ENCODE measurements around the gene COMMD3. TPM values are rescaled to one million over a fixed set of nuclear protein-coding genes. Genes with fewer than 3 reads are reported as not detected.

Gene COMMD3
- total RNA-seq, 1 experiment from 2014 or later = 43.5 TPM

DNA sequence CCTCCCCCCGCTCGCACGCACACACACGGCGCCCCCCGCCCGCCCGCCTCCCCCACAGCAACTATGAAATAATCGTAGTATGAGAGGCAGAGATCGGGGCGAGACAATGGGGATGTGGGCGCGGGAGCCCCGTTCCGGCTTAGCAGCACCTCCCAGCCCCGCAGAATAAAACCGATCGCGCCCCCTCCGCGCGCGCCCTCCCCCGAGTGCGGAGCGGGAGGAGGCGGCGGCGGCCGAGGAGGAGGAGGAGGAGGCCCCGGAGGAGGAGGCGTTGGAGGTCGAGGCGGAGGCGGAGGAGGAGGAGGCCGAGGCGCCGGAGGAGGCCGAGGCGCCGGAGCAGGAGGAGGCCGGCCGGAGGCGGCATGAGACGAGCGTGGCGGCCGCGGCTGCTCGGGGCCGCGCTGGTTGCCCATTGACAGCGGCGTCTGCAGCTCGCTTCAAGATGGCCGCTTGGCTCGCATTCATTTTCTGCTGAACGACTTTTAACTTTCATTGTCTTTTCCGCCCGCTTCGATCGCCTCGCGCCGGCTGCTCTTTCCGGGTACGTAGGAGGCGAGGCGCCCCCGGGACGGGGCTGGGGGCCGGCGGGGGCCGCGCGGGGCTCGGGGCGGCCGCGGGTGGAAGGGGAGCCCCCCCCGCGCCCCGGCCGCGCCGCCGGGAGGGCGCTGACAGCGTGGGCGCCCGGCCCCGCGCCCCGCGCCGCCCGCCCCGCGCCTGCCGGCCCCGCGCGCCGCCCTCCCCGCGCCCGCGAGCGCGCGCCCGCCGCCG lies 5.2 kb downstream of the COMMD3 start:
- H3F3A ChIP-seq (ENCODE audit: insufficient read depth, low read depth) = peaks cover 11% of the 10 kb centered on the region
- no peak overlapping the region for H3K27ac ChIP-seq
- peak; percentile 35 to 65 for DNase-seq
- intact Hi-C loops (cut with micrococcal nuclease; ENCODE audit: unreplicated experiment) = loop anchor here (2.0 to 10.0 kb wide), 5 partner anchors 107 to 743 kb away; partner anchors contain the start of gene PIP4K2A
- H3K9me3 ChIP-seq (ENCODE audit: insufficient read depth, low read depth) = no peaks in the 10 kb centered on the region
- POLR2A ChIA-PET (ENCODE audit: unreplicated experiment) = no interaction called here
- peak overlapping the region; percentile 57 for H3K4me2 ChIP-seq
- H3K4me3 ChIP-seq = peak overlapping the region; percentile 74
- peaks cover 9% of the 10 kb centered on the region for H4K20me1 ChIP-seq (ENCODE audit: insufficient read depth)
- peaks cover 16% of the 10 kb centered on the region for H3K27me3 ChIP-seq (ENCODE audit: insufficient read depth, low read depth)
- H2AFZ ChIP-seq = peak overlapping the region; percentile 79
- H3K9me2 ChIP-seq (ENCODE audit: insufficient read depth) = no peaks in the 10 kb centered on the region
- no TSS peak for BruUV-seq (replicated peaks)
- H3K79me2 ChIP-seq (ENCODE audit: low read depth) = peaks cover 45% of the 10 kb centered on the region
- H3K36me3 ChIP-seq (ENCODE audit: low read depth) = no peaks in the 10 kb centered on the region
- TF ChIP-seq, protein P1, sequence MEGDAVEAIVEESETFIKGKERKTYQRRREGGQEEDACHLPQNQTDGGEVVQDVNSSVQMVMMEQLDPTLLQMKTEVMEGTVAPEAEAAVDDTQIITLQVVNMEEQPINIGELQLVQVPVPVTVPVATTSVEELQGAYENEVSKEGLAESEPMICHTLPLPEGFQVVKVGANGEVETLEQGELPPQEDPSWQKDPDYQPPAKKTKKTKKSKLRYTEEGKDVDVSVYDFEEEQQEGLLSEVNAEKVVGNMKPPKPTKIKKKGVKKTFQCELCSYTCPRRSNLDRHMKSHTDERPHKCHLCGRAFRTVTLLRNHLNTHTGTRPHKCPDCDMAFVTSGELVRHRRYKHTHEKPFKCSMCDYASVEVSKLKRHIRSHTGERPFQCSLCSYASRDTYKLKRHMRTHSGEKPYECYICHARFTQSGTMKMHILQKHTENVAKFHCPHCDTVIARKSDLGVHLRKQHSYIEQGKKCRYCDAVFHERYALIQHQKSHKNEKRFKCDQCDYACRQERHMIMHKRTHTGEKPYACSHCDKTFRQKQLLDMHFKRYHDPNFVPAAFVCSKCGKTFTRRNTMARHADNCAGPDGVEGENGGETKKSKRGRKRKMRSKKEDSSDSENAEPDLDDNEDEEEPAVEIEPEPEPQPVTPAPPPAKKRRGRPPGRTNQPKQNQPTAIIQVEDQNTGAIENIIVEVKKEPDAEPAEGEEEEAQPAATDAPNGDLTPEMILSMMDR (conservative IDR thresholded peaks at IDR 0.05) = no peak
- peak; percentile 83; the same call in 1 of the 2 replicates for TF ChIP-seq EZH2 (IDR thresholded peaks at IDR 0.05; ENCODE audit: low read depth)
- H3K4me1 ChIP-seq (replicated peaks; ENCODE audit: insufficient read depth) = peaks cover 44% of the 10 kb centered on the region
- CTCF ChIA-PET = no interaction called here

DNA sequence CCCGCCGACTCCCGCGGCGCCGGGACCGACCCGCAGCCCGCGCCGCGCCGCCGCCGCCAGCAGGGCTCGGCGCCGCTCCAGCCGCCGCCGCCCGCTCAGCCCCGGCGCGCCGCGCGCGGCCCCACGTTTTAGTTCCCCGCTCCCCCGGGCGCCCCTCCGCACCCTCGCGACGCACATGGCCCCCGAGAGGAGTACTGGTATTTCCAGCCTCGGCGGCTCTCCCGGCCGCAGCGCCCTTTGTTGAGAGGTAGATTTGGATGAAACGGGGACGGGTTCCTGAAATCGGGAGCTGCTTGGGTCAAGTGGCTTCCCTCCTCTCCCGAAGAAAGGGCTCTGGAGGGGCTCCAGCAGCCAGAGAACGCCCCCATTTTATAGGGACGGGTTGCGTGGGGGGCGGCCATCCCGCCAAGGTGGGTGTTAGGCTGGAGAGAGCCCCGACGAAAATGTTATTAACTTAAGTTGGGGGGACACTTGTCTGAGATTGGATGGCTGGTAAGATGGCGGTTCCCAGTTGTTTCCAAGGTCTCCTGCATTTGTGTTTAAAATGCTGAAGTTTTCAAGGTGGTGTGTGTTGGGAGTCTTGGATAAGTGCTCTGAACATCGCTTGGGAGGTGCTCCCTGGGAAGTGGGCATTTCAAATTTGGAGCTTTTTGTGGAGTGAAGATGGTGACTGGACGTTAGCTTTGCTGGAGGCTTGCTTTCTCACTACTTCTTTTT lies 5.9 kb downstream of the COMMD3 start:
- ChIA-PET POLR2A (ENCODE audit: unreplicated experiment) (interaction anchor here (0.6 kb wide), 1 partner anchor 93 kb away, joined by 4 read pairs; no protein-coding TSS in a partner anchor), CTCF (no interaction called here)
- Histone ChIP-seq H2AFZ (peak overlapping the region; percentile 70), H3F3A (ENCODE audit: insufficient read depth, low read depth) (peaks cover 5% of the 10 kb centered on the region; the same call in 1 of the 2 replicates), H3K4me3 (peak overlapping the region; percentile 75), H3K9me3 (ENCODE audit: insufficient read depth, low read depth) (no peaks in the 10 kb centered on the region), H3K36me3 (ENCODE audit: low read depth) (no peaks in the 10 kb centered on the region), H3K4me2 (peak overlapping the region; percentile 81), H3K27ac (no peak overlapping the region), H3K79me2 (ENCODE audit: low read depth) (peaks cover 48% of the 10 kb centered on the region), H4K20me1 (ENCODE audit: insufficient read depth) (peaks cover 9% of the 10 kb centered on the region), H3K4me1 (replicated peaks; ENCODE audit: insufficient read depth) (peaks cover 48% of the 10 kb centered on the region), H3K9me2 (ENCODE audit: insufficient read depth) (no peaks in the 10 kb centered on the region), H3K27me3 (ENCODE audit: insufficient read depth, low read depth) (peaks cover 16% of the 10 kb centered on the region)
- intact Hi-C loops (cut with micrococcal nuclease; ENCODE audit: unreplicated experiment) = loop anchor here (1.0 to 10.0 kb wide), 6 partner anchors 93 to 743 kb away; partner anchors contain the start of gene PIP4K2A
- TF ChIP-seq EZH2 (IDR thresholded peaks at IDR 0.05; ENCODE audit: low read depth) = peak; percentile 100
- TF ChIP-seq, protein P1 (conservative IDR thresholded peaks at IDR 0.05) = no peak
- no TSS peak for BruUV-seq (replicated peaks)
- DNase-seq = peak in 1 of 2 experiments; percentile 12

DNA sequence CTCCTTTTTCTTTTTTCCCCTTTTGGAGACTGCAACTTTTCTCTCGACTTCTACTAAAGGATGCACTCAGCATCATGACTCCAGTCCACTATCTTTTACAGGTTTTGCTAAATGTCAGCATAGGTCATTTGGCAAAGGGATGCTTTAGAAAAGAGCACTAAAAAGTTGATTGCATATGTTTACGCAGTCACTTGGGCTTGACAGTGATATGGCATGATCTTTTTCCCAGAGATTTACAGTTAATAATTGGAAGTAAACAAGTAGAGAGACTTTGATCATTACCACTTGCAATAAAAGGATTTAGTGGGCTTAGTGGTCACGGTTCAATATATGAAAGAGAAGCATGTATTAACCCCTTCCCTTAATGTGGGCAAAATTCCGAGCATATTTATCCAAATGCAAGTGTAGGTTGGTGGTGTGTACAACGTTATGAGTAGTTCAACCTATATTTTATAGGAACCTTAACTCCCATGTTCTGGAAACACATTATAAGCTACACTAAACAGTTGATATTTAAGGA lies 6.5 kb downstream of the COMMD3 start:
- Histone ChIP-seq H3K27me3 (ENCODE audit: insufficient read depth, low read depth) (peaks cover 16% of the 10 kb centered on the region), H4K20me1 (ENCODE audit: insufficient read depth) (peaks cover 9% of the 10 kb centered on the region), H3K9me2 (ENCODE audit: insufficient read depth) (no peaks in the 10 kb centered on the region), H3K27ac (no peak overlapping the region), H2AFZ (peak overlapping the region; percentile 70; the same call in 1 of the 2 replicates), H3K9me3 (ENCODE audit: insufficient read depth, low read depth) (no peaks in the 10 kb centered on the region), H3K4me3 (peak overlapping the region; percentile 75; the same call in 1 of the 2 replicates), H3K4me1 (replicated peaks; ENCODE audit: insufficient read depth) (peaks cover 42% of the 10 kb centered on the region), H3K79me2 (ENCODE audit: low read depth) (peaks cover 42% of the 10 kb centered on the region), H3K4me2 (peak overlapping the region; percentile 81), H3K36me3 (ENCODE audit: low read depth) (no peaks in the 10 kb centered on the region), H3F3A (ENCODE audit: insufficient read depth, low read depth) (0 out of 2 replicates have a peak, but pooled peaks cover 3% of the 10 kb centered on the region)
- CTCF ChIA-PET = no interaction called here
- no peak for DNase-seq
- intact Hi-C loops (cut with micrococcal nuclease; ENCODE audit: unreplicated experiment) = loop anchor here (1.0 to 10.0 kb wide), 5 partner anchors 93 to 742 kb away; partner anchors contain the start of gene PIP4K2A
- POLR2A ChIA-PET (ENCODE audit: unreplicated experiment) = interaction anchor here (0.6 kb wide), 1 partner anchor 94 kb away, joined by 4 read pairs; no protein-coding TSS in a partner anchor
- BruUV-seq (replicated peaks) = no TSS peak
- TF ChIP-seq, protein P1 (conservative IDR thresholded peaks at IDR 0.05) = no peak
- no peak for TF ChIP-seq EZH2 (IDR thresholded peaks at IDR 0.05; ENCODE audit: low read depth)

All from PC-9 (cell line).